Keratinocyte (primary cell): ENCODE results near the gene TMBIM6. TPM values are rescaled to one million over a fixed set of nuclear protein-coding genes. Genes with fewer than 3 reads are reported as not detected.

ENCODE experiments used
- DNase-seq: peaks from one replicate; pipeline ENCODE4 v3.0.0-alpha.2; 2011; ENCODE audit warnings: low read depth, missing footprints, low spot score
- FAIRE-seq: peaks from 2 replicates; lab custom pipeline; 2011; peaks lifted over from hg19 to GRCh38; lab: Jason Lieb, UNC
- H2AFZ ChIP-seq: 2 replicates; pipeline ENCODE4 v1.6.0; 2012; ENCODE audit warnings: low read length, control low read depth, inconsistent platforms; ENCODE audit not compliant: control insufficient read depth
- H3K27ac ChIP-seq: 2 replicates; pipeline ENCODE4 v1.5.1; 2011; ENCODE audit warnings: low read length; ENCODE audit not compliant: control insufficient read depth, insufficient read depth
- H3K27me3 ChIP-seq: 3 replicates; pipeline ENCODE4 v1.6.0; 2011; ENCODE audit warnings: low read length; ENCODE audit not compliant: control insufficient read depth, insufficient read depth; ENCODE audit errors: extremely low read depth
- H3K36me3 ChIP-seq, 2 experiments: 2 replicates in 1 of 2; 3 replicates in 1 of 2; pipeline ENCODE4 v1.5.1; 2011; ENCODE audit warnings: low read length in 2 of 2, mild to moderate bottlenecking in 1 of 2; ENCODE audit not compliant: control insufficient read depth in 2 of 2, insufficient read depth in 2 of 2; ENCODE audit errors: extremely low read depth in 1 of 2
- H3K4me1 ChIP-seq: 3 replicates; pipeline ENCODE4 v1.5.1; 2011; ENCODE audit warnings: low read length; ENCODE audit not compliant: control insufficient read depth, insufficient read depth; ENCODE audit errors: extremely low read depth
- H3K4me2 ChIP-seq: 3 replicates; pipeline ENCODE4 v1.6.0; 2011; ENCODE audit warnings: low read depth, low read length; ENCODE audit not compliant: control insufficient read depth, insufficient read depth; ENCODE audit errors: extremely low read depth
- H3K4me3 ChIP-seq, 3 experiments: fragments of 200-600 bp in 1 of 3; sonication (generic) in 1 of 3; 2 replicates in 2 of 3; 3 replicates in 1 of 3; pipeline ENCODE4 v1.5.1; 2011 to 2016; ENCODE audit warnings: low read length in 3 of 3, mild to moderate bottlenecking in 3 of 3, control low read depth in 2 of 3, inconsistent platforms in 1 of 3, low read depth in 1 of 3, mixed read lengths in 1 of 3, mixed run types in 1 of 3, moderate library complexity in 1 of 3; ENCODE audit not compliant: control insufficient read depth in 2 of 3, insufficient read depth in 2 of 3; ENCODE audit errors: extremely low read depth in 1 of 3
- H3K79me2 ChIP-seq: 2 replicates; pipeline ENCODE4 v1.6.0; 2012; ENCODE audit warnings: low read length; ENCODE audit not compliant: control insufficient read depth, insufficient read depth
- H3K9ac ChIP-seq: 3 replicates; pipeline ENCODE4 v1.6.0; 2011; ENCODE audit warnings: low read length; ENCODE audit not compliant: control insufficient read depth, insufficient read depth; ENCODE audit errors: extremely low read depth
- H3K9me1 ChIP-seq: 3 replicates; pipeline ENCODE4 v1.6.0; 2011; ENCODE audit warnings: low read length; ENCODE audit not compliant: control insufficient read depth, insufficient read depth; ENCODE audit errors: extremely low read depth
- H3K9me3 ChIP-seq: 2 replicates; pipeline ENCODE4 v1.5.1; 2012; ENCODE audit warnings: low read depth, low read length; ENCODE audit not compliant: control insufficient read depth
- H4K20me1 ChIP-seq: 3 replicates; pipeline ENCODE4 v1.6.0; 2011; ENCODE audit warnings: low read length; ENCODE audit not compliant: control insufficient read depth, insufficient read depth; ENCODE audit errors: extremely low read depth
- CTCF ChIP-seq, 3 experiments: IDR thresholded peaks in 1 of 3; conservative IDR thresholded peaks in 1 of 3; optimal IDR thresholded peaks in 1 of 3; 2 replicates in 2 of 3; 3 replicates in 1 of 3; pipeline versions ENCODE3 to v1.5.1; 2011; ENCODE audit warnings: low read length in 3 of 3, mild to moderate bottlenecking in 3 of 3, moderate library complexity in 2 of 3, control low read depth in 1 of 3, inconsistent platforms in 1 of 3; ENCODE audit not compliant: insufficient read depth in 2 of 3; ENCODE audit errors: extremely low read depth in 1 of 3
- EZH2 ChIP-seq: IDR thresholded peaks from one replicate; pipeline ENCODE4 v1.6.1; 2012; ENCODE audit warnings: inconsistent platforms, mild to moderate bottlenecking, low read length, moderate library complexity
- dilution Hi-C: fragments of 300-500 bp; cut with MboI; formaldehyde crosslinking; loops from one replicate; pipeline ENCODE4 v1.7.0; 2020; ENCODE audit warnings: low sequenced_read_pairs; ENCODE audit not compliant: extremely low pct_ligation_motif_present
- polyA plus RNA-seq, 5 experiments: library from polyadenylated mRNA; depleted of rRNA in 3 of 5; stranded (reverse) in 3 of 5; stranded (forward) in 1 of 5; unstranded in 1 of 5; fragments of >200 nt; gene quantifications; 1 replicate in 1 of 5; 2 replicates in 3 of 5; 3 replicates in 1 of 5; pipeline versions ENCODE4 v1.2.1 to v1.2.3, GENCODE V29; 2011 to 2012; ENCODE audit warnings: missing spikeins in 2 of 5, low read depth in 1 of 5, low replicate concordance in 1 of 5

Gene TMBIM6
- polyA plus RNA-seq, 1 donor (not counting 4 experiments of a cell fraction or from before 2014, with no cell fraction given): 668 TPM

- no peak overlapping the region for H3K27ac ChIP-seq
- no peaks in the 10 kb centered on the region for H3K9me3 ChIP-seq
Measured at GRCh38 chr12:49809906-49810389, 68.6 kb downstream of the TMBIM6 start.

GRCh38 chr12:49811136-49811535, 69.8 kb downstream of the TMBIM6 start:
- Histone ChIP-seq H3K9me1 (no peaks in the 10 kb centered on the region), H4K20me1 (peaks cover 3% of the 10 kb centered on the region), H3K4me3 (no peak overlapping the region), H3K9me3 (no peaks in the 10 kb centered on the region), H3K9ac (no peak overlapping the region), H3K27ac (no peak overlapping the region), H3K4me2 (no peak overlapping the region), H3K27me3 (no peaks in the 10 kb centered on the region), H2AFZ (no peak overlapping the region), H3K36me3 (peaks cover under 1 to 15% of the 10 kb centered on the region in 2 experiments), H3K79me2 (peaks cover 13% of the 10 kb centered on the region), H3K4me1 (no peaks in the 10 kb centered on the region)
- FAIRE-seq (no peak), DNase-seq (no peak)
- TF ChIP-seq CTCF (optimal IDR thresholded peaks at IDR 0.05 in 1 of 3, IDR thresholded peaks at IDR 0.05 in 1 of 3, conservative IDR thresholded peaks at IDR 0.05 in 1 of 3; ENCODE audit: extremely low read depth in 1 of 3, insufficient read depth in 2 of 3, low read length in 3 of 3) (no peak), EZH2 (no peak)
- dilution Hi-C loops: no loop called here

More at GRCh38 chr12:49809906-49810389, 68.6 kb downstream of the TMBIM6 start:
- FAIRE-seq: no peak
- Histone ChIP-seq H3K79me2 (peaks cover 8% of the 10 kb centered on the region), H2AFZ (no peak overlapping the region), H3K4me3 (no peak overlapping the region), H3K36me3 (peaks cover 7 to 22% of the 10 kb centered on the region in 2 experiments), H3K4me1 (no peaks in the 10 kb centered on the region), H3K4me2 (no peak overlapping the region), H4K20me1 (peaks cover 3% of the 10 kb centered on the region), H3K9me1 (no peaks in the 10 kb centered on the region), H3K9ac (no peak overlapping the region), H3K27me3 (no peaks in the 10 kb centered on the region)
- no peak for DNase-seq
- TF ChIP-seq CTCF (optimal IDR thresholded peaks at IDR 0.05 in 1 of 3, IDR thresholded peaks at IDR 0.05 in 1 of 3, conservative IDR thresholded peaks at IDR 0.05 in 1 of 3; ENCODE audit: extremely low read depth in 1 of 3, insufficient read depth in 2 of 3, low read length in 3 of 3) (no peak), EZH2 (no peak)
- dilution Hi-C loops: no loop called here
